ENCODE results near the gene XIRP2. TPM values are rescaled to one million over a fixed set of nuclear protein-coding genes. Genes with fewer than 3 reads are reported as not detected.

Gene XIRP2, protein sequence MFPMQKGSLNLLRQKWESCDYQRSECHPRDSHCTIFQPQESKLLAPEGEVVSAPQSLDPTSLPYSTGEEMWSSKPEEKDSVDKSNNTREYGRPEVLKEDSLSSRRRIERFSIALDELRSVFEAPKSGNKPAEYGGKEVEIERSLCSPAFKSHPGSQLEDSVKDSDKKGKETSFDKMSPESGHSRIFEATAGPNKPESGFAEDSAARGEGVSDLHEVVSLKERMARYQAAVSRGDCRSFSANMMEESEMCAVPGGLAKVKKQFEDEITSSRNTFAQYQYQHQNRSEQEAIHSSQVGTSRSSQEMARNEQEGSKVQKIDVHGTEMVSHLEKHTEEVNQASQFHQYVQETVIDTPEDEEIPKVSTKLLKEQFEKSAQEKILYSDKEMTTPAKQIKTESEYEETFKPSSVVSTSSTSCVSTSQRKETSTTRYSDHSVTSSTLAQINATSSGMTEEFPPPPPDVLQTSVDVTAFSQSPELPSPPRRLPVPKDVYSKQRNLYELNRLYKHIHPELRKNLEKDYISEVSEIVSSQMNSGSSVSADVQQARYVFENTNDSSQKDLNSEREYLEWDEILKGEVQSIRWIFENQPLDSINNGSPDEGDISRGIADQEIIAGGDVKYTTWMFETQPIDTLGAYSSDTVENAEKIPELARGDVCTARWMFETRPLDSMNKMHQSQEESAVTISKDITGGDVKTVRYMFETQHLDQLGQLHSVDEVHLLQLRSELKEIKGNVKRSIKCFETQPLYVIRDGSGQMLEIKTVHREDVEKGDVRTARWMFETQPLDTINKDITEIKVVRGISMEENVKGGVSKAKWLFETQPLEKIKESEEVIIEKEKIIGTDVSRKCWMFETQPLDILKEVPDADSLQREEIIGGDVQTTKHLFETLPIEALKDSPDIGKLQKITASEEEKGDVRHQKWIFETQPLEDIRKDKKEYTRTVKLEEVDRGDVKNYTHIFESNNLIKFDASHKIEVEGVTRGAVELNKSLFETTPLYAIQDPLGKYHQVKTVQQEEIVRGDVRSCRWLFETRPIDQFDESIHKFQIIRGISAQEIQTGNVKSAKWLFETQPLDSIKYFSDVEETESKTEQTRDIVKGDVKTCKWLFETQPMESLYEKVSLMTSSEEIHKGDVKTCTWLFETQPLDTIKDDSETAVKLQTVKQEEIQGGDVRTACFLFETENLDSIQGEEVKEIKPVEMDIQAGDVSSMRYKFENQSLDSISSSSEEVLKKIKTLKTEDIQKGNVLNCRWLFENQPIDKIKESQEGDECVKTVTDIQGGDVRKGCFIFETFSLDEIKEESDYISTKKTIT (N-terminal part only)
- total RNA-seq, result 0.06 and 0.16 TPM in 2 replicates

DNA sequence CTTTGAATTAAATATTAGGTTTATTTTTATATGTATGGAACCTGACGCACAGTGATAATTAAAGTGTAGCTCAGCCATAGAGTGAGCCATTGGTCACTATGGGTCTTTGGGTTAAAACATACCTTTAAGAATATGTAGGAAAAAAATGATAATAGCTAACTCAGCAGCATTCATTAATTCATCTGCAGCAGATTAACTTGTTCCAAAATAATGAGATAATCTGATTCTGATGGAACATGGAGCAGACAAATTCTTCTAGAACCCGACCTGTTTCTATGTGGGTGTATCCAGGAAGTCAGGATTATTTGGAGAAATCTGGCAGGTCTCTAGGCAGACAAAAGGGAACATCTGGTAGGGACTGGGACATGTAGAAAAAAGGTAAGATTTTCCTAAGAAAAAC lies at the start of gene XIRP2:
Gene XIRP2 (plus strand): TSS at position 301 of the 400 bp plus-strand sequence. CDS start 15,003 bp downstream, outside the sequence.

DNA sequence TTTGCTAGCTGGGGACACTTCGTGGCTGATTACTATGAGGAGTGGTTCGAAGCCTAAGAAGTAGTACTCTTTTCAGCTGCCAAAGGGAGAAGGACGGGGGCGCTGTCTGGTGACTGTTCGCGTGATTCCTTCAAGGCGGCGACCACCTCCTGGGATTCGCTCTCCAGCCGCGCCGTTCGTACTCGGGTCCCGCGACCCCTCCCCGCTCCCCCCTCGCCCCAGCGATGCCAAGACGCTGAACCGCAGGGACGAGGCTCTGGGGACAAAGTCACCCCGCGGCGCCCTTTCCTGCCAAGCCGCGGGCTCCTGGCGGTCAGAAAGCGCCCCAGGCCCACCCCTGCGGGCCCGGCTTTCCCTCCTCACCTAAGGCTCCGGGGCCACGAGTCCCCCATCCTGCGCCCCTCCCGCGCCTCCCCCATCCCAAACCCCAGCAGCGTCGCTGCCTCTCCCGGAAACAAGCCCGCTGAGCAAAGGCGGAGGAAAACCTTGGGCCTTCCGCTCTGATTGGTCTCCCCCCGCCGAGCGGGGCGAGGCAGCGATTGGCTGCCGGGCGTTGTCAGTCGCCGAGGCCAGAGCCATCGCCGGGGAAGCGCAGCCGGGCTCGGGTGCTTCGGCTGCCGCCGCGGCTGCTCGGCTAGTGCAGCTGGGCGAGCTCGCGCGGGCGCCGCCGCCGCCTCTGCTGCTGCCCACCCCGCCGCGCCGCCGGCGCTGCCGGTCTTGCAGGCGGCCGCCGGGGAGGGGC lies 404.3 kb downstream of the XIRP2 start, which contains the start of gene B3GALT1:
Gene B3GALT1 (plus strand): TSS at position 572 of the 742 bp plus-strand sequence.

